Stimulated activated CD4-positive, alpha-beta T cell treated with anti-CD3 and anti-CD28 coated beads, Interleukin-12 subunit alpha, Interleukin-12 subunit beta, amount 100 ng/mL, for 24 hours (primary cell): ENCODE data around the gene TOR4A.

ENCODE experiments used
- DNase-seq, 2 experiments: peaks; one replicate each; pipeline ENCODE4 v3.0.0-alpha.2; 2020; ENCODE audit warnings: low read depth in 2 of 2

TOR4A gene

DNA sequence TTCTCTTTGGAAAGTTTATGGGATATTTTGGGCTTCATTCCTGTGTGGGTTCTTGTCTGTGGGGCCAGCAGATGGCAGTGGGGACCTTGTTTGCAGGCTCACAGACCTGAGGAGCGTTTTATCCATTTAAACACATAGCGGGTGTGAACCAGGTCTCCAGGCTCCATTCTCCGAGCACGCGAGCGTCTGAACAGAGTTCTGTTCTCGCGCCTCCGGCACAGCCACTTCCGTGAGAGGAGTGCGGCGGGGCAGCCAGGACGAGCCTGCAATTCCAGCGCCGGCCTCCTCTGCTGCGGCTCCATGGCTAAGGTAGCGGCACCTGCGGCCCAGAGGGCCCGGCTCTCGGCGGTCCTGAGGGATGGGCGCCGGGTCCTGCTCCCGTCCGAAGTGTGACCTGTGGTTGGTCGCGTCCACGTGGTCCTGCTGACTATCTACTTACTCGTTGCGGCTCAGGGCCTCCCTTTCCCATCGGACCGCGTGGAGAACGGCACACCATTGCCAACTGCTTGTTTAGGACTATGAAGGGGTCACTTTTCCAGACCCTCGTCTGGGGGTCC, 17.2 kb downstream of the TOR4A start:
- no peak for DNase-seq

DNA sequence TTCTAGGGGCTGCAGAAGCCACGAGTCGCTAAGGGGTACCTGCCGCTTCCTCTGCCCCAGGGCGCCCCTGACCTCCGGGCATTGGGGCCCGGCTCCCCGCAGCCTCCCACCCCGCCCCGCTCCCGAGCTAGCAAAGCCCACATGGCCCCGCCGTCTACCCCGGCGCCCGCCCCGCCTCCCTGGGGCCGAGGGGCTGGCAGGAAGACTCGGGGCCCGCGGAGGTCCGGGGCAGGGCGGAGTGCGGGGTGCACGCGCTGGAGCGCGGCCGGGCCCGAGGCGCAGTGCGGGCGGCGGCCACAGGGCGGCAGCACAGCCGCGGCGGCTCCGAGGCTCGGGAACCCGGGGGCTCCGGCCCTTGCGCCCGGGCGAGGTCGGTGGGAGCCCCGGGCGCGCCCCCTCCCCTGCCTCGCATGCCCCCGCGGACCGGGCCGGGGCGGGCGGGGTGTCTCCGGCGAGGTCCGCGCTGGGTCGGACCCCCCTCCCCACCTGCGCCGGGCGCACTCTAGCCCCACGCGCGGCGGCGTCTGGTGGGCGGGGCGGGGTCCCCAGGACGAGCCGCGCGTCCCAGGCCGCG, 17.8 kb downstream of the TOR4A start:
- DNase-seq, result peak in 1 of 2 experiments; percentile 46

DNA sequence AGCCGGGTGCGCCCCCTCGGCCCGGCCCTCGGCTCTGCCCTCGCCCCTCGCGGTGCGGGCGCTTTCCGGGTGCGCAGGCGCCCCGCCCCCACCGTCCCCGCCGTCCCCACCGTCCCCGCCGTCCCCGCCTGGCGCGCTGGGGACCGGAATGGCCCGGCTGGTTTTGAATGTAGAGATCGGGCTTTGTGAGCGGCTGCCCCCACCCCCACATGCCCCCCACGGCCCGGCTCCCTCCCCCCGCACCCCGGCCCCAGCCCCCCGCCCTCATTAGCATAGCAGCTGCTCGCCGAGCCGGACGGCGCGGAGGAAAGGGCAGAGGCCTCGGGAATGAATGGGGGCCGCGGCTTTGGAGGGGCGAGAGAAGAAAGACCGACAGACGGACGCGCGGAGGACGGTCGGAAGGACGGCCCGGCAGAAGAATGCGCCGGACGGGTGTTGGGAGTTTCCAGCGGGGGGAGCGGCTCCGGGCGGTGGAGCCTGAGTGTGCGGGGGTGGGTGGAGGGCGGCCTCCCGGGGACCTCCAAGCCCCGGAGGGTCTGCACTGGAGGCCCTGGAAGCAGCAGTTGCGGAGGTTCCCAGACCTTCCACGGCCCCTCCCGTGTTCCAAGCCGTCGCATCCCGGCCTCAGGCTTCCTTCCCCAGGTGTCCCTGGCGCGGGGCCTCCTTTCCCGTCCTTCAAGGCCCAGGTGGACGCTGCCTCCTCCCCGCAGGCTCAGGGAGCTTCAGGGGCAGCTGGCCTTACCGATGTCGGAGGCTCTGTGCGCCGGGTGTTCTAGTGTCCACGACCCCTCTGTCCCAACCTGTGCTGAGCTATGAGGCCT, 18.5 kb downstream of the TOR4A start:
- no peak for DNase-seq

DNA sequence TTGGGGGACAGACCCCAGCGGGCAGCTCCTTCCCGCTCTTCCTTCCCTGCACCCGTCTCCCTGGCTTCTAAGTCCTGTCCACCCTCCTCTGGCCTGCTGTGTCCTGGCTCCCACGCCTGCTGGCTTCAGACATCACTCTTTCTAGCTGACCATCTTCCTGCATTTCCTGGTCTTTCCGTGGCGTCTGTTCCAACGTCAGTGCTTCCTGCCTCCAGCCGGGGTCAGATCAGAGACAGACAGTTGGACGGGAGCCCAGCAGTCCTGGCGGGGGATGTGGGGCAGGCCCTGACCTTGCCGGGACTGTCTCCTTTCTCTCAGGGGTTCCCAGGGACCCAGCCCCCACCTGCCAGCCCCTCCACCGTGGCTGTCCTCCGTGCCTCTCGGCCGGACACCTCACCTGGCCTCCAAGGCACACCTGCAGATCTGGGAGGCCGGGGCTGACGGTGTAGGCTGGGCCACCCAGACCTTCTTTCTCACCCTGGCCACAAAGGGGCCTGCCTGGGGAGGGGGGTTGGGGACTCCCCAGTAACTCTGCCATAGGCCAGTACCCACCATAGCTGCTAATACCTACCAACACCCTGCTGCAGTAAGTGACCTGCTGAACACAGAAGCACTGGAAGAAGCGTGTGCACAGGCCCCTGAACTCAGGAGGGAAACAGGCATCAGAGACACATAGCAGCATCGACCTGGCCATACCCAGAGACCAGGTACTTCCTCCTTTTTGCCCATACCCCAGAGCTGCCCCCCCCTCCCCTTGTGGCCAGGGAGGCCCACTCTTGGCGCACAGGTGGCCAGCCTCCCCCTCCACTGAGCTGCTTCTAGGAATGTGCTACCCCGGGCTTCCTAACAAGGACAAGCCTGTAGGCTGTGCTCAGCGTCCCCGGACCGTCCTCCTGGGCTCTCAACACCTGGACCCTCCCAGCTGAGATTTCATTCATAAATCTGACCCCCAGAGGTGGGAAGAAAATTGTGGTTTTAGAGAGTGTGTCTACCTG, 19.4 kb downstream of the TOR4A start:
- no peak for DNase-seq

DNA sequence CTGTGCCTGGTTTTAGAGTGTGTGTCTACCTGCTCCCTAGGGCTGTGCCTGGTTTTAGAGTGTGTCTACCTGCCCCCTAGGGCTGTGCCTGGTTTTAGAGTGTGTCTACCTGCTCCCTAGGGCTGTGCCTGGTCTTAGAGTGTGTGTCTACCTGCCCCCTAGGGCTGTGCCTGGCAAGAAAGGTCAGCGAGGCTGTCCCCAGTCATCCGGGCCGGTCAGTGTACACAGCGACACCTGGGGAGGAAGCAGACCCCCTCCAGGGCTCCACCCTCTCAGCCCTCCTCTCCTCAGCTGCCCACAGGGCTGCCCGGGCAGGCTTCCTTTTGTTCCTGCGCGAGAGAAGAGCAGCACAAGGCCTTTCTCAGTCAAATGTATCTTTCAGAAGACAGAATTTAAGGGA, 20.4 kb downstream of the TOR4A start:
- no peak for DNase-seq

DNA sequence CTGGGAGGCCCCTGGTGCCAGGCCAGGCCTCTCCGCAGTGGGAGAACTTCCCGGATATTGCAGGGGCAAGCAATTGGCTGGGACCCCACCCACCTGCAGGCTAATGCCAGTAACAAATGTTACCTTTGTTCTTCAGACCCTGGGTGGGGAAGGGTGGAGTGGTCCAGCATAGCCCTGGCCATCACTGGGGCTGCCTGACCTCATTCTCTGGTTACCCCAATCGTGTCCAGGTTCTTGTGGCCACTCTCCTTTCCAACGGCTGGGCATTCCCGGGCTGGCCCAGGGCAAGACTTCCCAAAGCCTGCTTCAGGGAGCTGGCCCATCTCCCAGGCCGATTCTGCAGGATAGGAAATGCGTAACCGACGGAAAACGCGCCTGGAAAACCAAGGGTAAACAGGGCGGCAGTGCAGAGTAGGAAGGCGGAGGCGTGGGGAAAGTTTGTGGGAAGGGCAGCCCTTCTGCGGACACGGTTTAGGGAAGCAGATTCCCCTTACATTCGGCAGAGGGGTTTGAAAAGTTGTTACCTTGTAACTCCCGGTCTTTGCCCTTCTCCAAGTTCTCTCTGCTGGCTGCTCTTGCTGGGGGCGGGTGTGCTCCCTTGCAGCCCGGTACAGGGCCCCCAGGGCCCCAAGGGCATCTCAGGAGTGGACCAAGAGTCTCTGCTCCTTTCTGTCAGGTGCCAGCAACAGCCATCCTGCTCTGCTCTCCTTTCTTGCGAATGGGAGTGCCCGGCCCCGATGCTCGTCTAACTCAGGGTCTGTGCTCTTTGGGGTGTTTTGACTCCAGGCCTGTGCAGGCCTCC, 21.1 kb downstream of the TOR4A start:
- no peak for DNase-seq

DNA sequence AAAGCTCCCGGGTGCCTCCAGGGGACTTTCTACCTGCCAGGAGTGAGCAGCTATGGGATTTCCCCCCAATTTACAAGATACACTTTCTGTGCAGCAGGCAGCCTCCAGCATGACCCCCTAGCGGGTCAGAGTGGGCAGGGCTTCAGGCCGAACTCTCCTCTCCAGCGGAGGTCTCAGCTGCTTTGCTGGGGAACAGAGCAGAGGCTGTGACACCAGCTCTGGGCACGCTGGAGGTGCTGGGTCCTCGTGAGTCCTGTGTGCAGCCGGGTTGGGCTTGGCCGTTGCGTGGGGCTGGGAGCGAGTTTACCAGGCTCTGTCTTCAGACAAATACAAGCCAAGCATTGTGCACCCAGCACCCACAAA, 21.7 kb downstream of the TOR4A start:
- no peak for DNase-seq

DNA sequence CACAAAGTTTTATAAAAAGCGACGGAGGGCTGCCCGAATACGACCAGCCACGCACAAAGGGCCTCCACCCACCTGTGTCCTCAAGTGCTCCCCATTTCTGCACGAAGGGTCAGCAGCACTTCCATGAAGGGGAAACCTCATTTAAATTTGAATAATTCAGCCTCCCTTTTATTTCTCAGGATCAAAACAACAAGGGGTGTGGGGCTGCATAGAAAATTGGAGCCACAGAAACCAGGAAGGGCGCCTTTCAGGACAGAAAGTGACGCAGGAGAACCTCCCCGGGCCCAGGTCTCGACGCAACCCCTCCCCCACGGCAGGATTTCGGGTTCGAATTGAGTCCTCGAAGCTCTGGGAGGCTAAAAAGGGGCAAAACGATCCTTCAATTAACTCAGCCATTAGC, 22.4 kb downstream of the TOR4A start:
- no peak for DNase-seq

DNA sequence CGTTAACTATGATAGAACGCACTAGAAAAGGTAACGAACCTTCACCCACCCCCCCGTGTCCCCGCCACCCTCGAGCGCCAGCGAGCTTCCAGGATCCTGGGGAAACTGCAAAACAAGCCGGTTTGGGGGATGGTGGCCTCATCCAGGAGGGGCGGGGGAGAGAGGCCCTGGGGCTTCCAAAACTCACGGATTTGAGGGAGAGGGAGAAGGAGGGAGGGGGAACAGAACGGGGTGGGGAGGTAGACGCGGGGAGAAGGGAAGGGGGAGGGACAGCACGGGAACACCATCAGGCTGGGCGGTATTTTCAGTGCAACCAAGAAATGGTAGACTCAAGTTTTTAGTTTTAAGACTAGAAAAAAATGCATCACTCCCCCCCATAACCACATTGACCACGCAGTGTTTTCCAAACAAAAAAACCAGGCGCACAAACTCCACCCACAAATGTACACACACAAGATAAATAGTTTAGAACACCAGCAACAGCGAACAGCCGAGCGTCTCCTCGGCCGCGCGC, 23.1 kb downstream of the TOR4A start:
- no peak for DNase-seq

DNA sequence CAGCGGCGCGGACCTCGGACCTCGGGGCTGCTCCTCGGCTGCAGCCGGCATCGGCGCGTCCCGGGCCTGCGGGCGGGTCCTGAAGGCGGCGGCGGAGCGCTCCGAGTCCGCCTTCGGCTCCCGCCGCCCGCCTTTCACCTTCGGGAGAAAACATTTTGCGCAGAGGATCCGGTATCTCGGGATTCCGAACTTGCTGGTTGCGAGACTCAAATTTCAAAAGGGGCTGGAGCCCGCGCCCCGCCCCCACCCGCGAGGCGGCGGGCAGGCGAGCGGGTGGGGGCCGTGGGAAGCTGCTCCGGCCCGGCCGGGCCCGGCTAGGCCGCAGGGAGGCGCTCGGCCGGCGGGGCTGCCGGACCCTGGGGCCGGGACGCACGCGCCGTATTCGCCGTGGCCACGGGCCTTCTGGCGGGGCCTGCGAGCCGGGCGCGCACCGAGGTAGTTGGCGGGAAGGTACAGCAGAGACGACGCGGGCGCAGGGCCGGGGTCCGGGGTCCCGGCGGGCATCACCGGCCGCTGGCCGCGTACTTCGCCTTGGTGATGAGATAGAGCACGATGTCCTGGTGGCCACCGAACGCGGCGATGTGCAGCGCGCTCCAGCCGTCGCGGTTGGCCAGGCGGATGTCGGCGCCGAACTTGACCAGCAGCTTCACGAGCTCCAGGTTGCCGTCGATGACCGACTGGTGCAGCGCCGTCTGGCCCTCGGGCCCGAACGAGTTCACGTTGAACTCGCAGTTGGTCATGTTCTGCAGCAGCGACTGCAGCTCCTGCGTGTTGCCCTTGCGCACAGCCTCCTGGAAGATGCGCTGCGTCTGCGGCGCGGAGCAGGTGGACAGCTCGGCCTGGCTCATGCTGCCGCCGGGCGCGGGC, 23.8 kb downstream of the TOR4A start:
- DNase-seq, result no peak

DNA sequence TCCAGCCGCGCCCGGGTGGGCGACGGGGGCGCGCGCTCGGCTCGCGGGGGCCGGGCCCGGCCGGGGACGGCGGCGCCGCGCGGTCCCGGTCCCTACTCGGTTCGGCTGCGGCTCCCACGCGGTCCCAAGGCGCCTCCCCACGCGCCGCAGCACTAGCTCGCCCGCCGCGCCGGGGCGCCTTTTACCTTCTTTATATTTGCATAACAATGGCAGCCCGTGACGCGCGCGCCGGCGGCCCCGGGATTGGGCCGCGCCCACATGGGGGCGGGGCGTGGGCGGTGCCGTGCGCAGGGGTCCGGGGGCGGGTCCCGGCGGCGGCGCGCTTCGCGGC, 24.6 kb downstream of the TOR4A start, which contains the start of gene NRARP:
Gene NRARP, minus strand, starts transcription at position 154 of the 331 bp plus-strand sequence. CDS start 343 bp downstream, outside the sequence.
- peak; percentile 82 to 86 for DNase-seq

DNA sequence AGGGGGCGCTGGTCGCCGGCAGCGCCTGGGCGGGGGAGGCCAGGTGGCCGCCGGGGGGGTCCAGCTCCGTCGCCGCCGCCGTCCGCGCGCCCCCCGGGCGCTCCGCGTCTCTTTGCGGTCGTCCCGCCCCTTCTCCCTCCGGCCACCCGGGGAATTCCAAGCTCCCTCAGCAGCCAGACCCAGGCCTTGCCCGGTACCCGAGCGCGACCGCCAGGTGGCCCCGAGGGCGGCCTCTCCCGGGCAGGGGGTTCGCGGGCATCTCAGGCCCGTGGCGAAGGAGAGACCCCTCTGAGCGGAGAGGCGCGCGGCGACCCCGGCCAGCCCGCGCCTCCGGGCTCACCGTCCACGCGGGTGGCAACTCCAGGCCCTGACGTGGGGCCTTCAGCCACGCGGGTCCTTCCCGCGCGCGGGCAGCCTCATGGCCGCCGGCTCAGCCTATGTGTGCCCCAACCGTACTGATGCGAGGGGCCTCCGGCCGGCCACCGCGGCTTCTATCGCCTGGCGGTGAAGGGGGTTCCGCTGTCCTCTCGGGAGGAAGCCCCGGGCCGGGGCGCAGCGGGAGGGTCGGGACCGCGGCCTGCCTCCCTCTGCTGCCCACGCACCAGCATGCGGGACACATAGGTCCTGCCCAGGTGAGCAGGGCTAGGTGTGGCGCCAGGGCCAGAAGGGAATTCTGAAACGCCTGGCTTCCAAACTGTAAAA, 25.1 kb downstream of the TOR4A start:
- peak in 1 of 2 experiments; percentile 48 for DNase-seq

DNA sequence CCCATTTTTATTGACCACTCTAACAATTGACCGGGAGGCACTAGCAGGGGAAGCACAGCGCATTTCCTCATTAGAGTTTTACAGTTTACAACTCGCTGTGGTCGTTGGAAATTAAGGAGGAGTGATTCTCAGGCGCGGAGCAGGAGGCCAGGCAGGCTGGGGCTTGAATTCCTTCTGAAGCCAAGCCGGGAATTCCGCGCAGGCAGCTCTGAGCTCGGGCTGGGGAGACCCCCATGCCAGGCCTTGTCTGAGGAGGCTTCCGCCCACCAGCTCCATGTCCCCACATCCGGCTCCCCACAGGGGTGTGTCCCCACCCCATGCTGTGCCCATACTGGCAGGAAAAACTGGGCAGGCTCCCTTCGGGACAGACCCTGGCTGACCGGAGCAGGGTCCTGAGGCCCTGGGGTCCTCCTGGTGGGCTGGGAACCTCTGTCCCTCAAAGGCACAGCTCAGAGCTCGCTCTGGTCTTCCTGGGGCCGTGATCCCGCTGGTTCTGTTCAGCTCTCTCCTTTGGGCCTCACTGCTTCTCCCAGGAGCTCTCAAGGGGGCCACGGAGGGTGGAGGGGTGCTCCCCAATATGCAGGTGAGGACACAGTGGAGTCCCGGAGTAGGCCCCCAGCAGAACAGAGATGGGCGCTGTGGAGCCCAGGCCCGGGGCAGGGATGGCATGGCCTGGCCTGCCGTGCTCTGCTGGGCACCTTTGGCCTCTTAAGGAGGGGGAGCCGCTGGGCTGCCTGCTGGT, 25.8 kb downstream of the TOR4A start:
- no peak for DNase-seq

DNA sequence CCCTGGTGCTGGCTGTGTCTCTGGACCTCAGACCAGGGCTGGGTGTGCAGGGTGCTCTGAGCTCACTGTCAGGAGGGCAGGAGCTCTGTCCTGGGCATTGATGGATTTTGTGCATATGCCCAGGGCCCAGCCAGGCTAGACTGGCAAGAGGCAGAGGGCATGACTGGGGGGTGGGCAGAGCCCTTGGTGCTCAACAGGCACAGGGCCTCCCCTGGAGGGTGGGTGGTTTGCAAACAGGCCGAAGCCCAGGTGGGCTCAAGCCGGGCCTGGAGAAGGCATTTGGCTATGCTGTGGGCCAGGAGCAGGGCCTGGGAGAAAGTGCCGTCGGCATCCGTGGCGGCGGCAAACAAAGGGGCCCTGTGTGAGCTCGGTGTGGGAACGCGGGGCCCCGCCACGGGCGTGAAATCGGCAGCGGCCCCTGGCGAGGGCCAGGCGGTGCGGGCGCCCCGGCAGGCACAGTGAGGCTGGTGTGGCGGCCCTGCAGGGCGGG, 26.4 kb downstream of the TOR4A start:
- DNase-seq, result no peak

DNA sequence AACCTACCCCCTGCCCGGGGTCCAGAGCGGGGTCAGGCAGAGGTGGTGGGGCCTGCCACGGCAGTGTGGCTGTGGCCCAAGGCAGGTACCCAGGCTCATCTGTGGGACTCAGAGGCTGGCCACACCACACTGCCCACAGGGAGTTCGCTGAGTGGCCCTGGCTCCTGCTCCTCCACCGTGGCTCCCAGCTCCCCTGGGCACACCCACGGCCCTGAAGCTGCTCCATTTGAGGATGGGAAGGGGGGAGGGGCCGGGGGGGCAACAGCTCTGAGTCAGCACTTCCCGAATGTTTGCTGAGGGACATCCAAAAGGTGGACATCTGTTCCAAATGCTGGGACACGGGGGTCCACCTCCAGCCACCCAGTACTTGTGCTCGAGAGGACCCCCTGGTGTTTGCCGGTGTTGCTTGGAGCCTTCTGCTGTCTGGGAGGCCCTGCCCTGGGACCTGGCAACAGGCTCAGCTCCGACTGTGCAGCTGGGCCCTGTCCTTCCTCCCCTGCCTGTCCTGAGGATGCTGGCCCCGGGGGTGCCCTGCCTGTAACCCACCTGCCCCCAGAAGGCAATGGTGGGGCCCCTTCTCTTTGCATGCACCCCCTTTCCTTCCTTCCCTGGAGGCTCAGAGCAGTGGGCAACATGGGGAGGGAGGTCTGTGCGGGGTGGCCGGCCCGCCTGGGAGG, 27.0 kb downstream of the TOR4A start:
- DNase-seq, result no peak

DNA sequence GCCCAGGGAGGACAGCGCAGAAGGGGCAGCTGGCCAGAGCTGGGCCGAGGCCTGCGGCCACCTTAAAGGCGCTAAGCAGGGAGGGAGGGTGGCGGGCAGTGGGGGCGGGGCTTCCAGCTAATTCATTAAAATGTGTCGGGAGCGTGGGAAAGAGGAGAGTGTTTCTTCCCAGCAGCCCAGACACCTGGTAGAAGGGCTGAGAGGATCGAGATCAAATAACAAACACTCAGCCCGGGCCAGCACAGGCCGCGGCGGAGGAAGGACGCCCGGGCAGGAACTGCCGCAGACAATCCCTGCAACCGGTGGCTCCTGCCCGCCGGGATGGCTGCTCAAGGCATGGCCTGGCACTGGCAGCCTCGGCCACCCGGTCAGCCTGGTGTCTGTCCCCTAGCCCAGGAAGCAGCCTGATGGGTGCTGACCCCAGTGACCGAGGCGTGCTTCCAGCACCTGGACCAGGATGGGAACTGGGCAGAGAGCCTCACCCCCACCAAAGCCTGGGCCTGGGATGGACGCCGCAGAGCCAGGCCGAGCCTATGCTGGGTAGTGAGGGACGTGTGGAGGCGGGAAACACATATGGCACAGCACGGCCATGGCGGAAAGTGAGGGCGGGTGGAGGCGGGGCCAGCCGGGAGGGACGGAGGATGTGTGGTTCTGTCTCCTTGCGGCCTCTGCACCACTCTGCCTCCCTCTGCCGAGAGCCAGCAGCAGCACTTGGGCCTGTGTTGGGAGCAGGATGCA, 27.7 kb downstream of the TOR4A start:
- DNase-seq, result peak in 1 of 2 experiments; percentile 69

DNA sequence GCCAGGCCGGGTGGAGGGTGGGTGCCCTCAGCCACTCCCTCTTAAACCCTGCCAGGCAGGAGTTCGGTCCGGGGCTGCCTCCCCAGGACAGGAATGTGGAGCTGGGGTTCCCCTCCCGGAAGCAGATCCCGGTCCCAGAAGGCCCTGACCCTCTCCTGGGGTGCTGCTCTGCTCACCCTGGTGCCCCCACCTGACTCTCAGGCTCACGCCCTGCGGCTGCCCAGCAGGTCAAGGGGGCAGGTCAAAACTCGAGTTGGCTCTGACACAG, 28.2 kb downstream of the TOR4A start:
- DNase-seq, result no peak
